DOHH2 (cell line): Measurements from ENCODE around the gene NCKAP5.

Experiments used
- CTCF ChIP-seq: fragments of 200-600 bp; sonication (generic); IDR thresholded peaks from one replicate; pipeline ENCODE4 v1.5.1; 2014; ENCODE audit warnings: antibody characterized with exemption, mild to moderate bottlenecking, low read depth, low read length; ENCODE audit not compliant: poor library complexity, severe bottlenecking
- EZH2phosphoT487 ChIP-seq: fragments of 200-600 bp; sonication (generic); IDR thresholded peaks from 2 replicates; pipeline ENCODE4 v1.6.1; 2017; ENCODE audit warnings: borderline replicate concordance, mild to moderate bottlenecking, antibody characterized with exemption, low read length, moderate library complexity, mixed read lengths

GRCh38 chr2:133431289-133431688, 137.0 kb downstream of the NCKAP5 start:
- TF ChIP-seq CTCF (no peak), EZH2phosphoT487 (no peak)
